GM12878 (cell line): ENCODE results near the gene ZNF333. TPM values are rescaled to one million over a fixed set of nuclear protein-coding genes. Genes with fewer than 3 reads are reported as not detected.

Experiments
- ATAC-seq: fragments of 200-7000 bp; cut with Tn5 transposase; 3 replicates; pipeline ENCODE4 v1.9.1; 2020; ENCODE audit warnings: mild to moderate bottlenecking, moderate library complexity
- BruUV-seq: library from RNA; stranded (reverse); fragments of 400-500 nt; replicated peaks from 2 replicates; lab custom pipeline; 2021; lab: Mats Ljungman, UMichigan
- CTCF ChIA-PET: fragments of 300-600 bp; sonication (Branson Sonifier 250); formaldehyde crosslinking; extraction: SDS; loops from one replicate; lab custom pipeline; 2021; ENCODE audit warnings: inconsistent platforms; lab: Yijun Ruan, JAX
- POLR2A ChIA-PET: fragments of 350-600 bp; formaldehyde crosslinking; extraction: SDS; loops from one replicate; lab custom pipeline; 2021; ENCODE audit warnings: inconsistent platforms; lab: Charles Lee
- RAD21 ChIA-PET: fragments of 300-600 bp; sonication (Branson Sonifier 250); formaldehyde crosslinking; loops from one replicate; lab custom pipeline; 2023; ENCODE audit warnings: antibody characterized with exemption; ENCODE audit not compliant: unreplicated experiment; lab: Charles Lee
- SMC1A ChIA-PET: fragments of 300-600 bp; sonication (Branson Sonifier 250); formaldehyde crosslinking; loops from one replicate; lab custom pipeline; 2023; ENCODE audit not compliant: unreplicated experiment, uncharacterized antibody; lab: Charles Lee
- DNase-seq: peaks from one replicate; pipeline ENCODE4 v3.0.0-alpha.2; 2011; ENCODE audit warnings: low read depth, low spot score
- FAIRE-seq: peaks from 3 replicates; lab custom pipeline; 2011; peaks lifted over from hg19 to GRCh38; lab: Jason Lieb, UNC
- H2AFZ ChIP-seq: 2 replicates; pipeline ENCODE4 v1.6.0; 2011; ENCODE audit warnings: low read depth, low read length, control low read depth; ENCODE audit not compliant: control insufficient read depth
- H3K27ac ChIP-seq: 2 replicates; pipeline ENCODE4 v1.5.1; 2011; ENCODE audit warnings: control low read depth; ENCODE audit not compliant: control insufficient read depth, insufficient read depth
- H3K27me3 ChIP-seq, 2 experiments: replicated peaks in 1 of 2; 2 replicates each; pipeline versions ENCODE4 v1.6.0 to v1.6.1; 2011; ENCODE audit warnings: low read length in 1 of 2; ENCODE audit not compliant: control insufficient read depth in 2 of 2, insufficient read depth in 2 of 2
- H3K36me3 ChIP-seq, 2 experiments: 2 replicates each; pipeline ENCODE4 v1.5.1; 2011; ENCODE audit warnings: low read length in 1 of 2; ENCODE audit not compliant: control insufficient read depth in 2 of 2, insufficient read depth in 2 of 2
- H3K4me1 ChIP-seq: 2 replicates; pipeline ENCODE4 v1.6.1; 2011; ENCODE audit warnings: mild to moderate bottlenecking, low read length, moderate library complexity, mixed read lengths; ENCODE audit not compliant: control insufficient read depth, insufficient read depth
- H3K4me2 ChIP-seq: 2 replicates; pipeline ENCODE4 v1.6.0; 2011; ENCODE audit warnings: control low read depth; ENCODE audit not compliant: control insufficient read depth, insufficient read depth
- H3K4me3 ChIP-seq: fragments of 200-600 bp; sonication (generic); 2 replicates; pipeline ENCODE4 v1.5.1; 2016
- H3K79me2 ChIP-seq: 2 replicates; pipeline ENCODE4 v1.6.0; 2011; ENCODE audit warnings: low read length; ENCODE audit not compliant: control insufficient read depth, insufficient read depth
- H3K9ac ChIP-seq: 2 replicates; pipeline ENCODE4 v1.8.0; 2011; ENCODE audit warnings: low read length, control low read depth, mixed read lengths; ENCODE audit not compliant: control insufficient read depth, insufficient read depth
- H3K9me3 ChIP-seq: replicated peaks from 3 replicates; pipeline ENCODE4 v1.5.1; 2011; ENCODE audit warnings: mild to moderate bottlenecking, low read length; ENCODE audit not compliant: control insufficient read depth, insufficient read depth
- H4K20me1 ChIP-seq: 2 replicates; pipeline ENCODE4 v1.6.0; 2011; ENCODE audit not compliant: control insufficient read depth, insufficient read depth
- ATF3 ChIP-seq: IDR thresholded peaks from 2 replicates; pipeline ENCODE4 v1.6.1; 2011; ENCODE audit warnings: low read depth, mild to moderate bottlenecking, low read length, moderate library complexity, borderline replicate concordance; ENCODE audit errors: extremely low read depth
- ELK1 ChIP-seq: IDR thresholded peaks from 2 replicates; pipeline ENCODE4 v1.6.1; 2012; ENCODE audit warnings: low read depth, low read length, improper control_type of control experiment
- EP300 ChIP-seq, 2 experiments: fragments of 150-350 bp in 1 of 2; IDR thresholded peaks; 2 replicates each; pipeline ENCODE4 v1.6.1; 2011 to 2012; ENCODE audit warnings: low read depth in 2 of 2, low read length in 2 of 2, borderline replicate concordance in 1 of 2, improper control_type of control experiment in 1 of 2, inconsistent platforms in 1 of 2; ENCODE audit not compliant: control insufficient read depth in 1 of 2
- GATAD2B ChIP-seq: fragments of 450-650 bp; conservative IDR thresholded peaks from 2 replicates; pipeline ENCODE4 v1.6.1; 2017; ENCODE audit warnings: low read depth, mild to moderate bottlenecking, moderate library complexity
- IRF4 ChIP-seq: IDR thresholded peaks from 2 replicates; pipeline ENCODE4 v1.6.1; 2011; ENCODE audit warnings: low read depth, low read length
- MEF2A ChIP-seq: IDR thresholded peaks from 2 replicates; pipeline ENCODE4 v1.6.1; 2011; ENCODE audit warnings: low read depth, mild to moderate bottlenecking, low read length, moderate library complexity; ENCODE audit not compliant: insufficient read depth
- PAX8 ChIP-seq: fragments of 450-650 bp; IDR thresholded peaks from 2 replicates; pipeline ENCODE4 v1.6.1; 2017; ENCODE audit warnings: mild to moderate bottlenecking, moderate library complexity
- SUPT20H ChIP-seq: IDR thresholded peaks from 2 replicates; pipeline ENCODE4 v1.6.1; 2011; ENCODE audit warnings: low read depth, mild to moderate bottlenecking, low read length, moderate library complexity, borderline replicate concordance; ENCODE audit not compliant: control insufficient read depth
- ZNF384 ChIP-seq: IDR thresholded peaks from 2 replicates; pipeline ENCODE4 v1.6.1; 2012; ENCODE audit warnings: low read depth, mild to moderate bottlenecking, low read length, improper control_type of control experiment, borderline replicate concordance
- ZZZ3 ChIP-seq: IDR thresholded peaks from 2 replicates; pipeline ENCODE4 v1.6.1; 2011; ENCODE audit warnings: low read depth; ENCODE audit not compliant: control insufficient read depth, insufficient read length
- WGBS: methylation state at CpG from one replicate; pipeline ENCODE4 v1.1.6; 2016; ENCODE audit warnings: low lambda C conversion rate; ENCODE audit not compliant: insufficient replicate concordance, insufficient coverage; ENCODE audit errors: missing lambda C conversion rate; 5-methylcytosine and 5-hydroxymethylcytosine counted together
- in situ Hi-C: fragments of 300-500 bp; cut with MboI; formaldehyde crosslinking; loops from 9 replicates; pipeline ENCODE4 v1.14.3; 2018; ENCODE audit warnings: mixed read lengths
- intact Hi-C: fragments of 100-400 bp; cut with micrococcal nuclease; formaldehyde crosslinking; loops from one replicate; pipeline ENCODE4 v1.14.2; 2022; ENCODE audit not compliant: unreplicated experiment
- polyA plus RNA-seq, 11 experiments: library from polyadenylated mRNA; depleted of rRNA in 4 of 11; unstranded in 6 of 11; stranded (reverse) in 5 of 11; fragments of >200 nt; fragmentation: Nextera tagmentation in 4 of 11; fragmentation: Illumina TruSeq in 1 of 11; extraction: Ambion mirVana in 4 of 11; extraction: Trizol in 1 of 11; gene quantifications; 1 replicate in 1 of 11; 2 replicates in 10 of 11; pipeline versions ENCODE4 v1.2.1 to v1.2.3, GENCODE V29; 2011 to 2016; ENCODE audit warnings: inconsistent platforms in 2 of 11, missing spikeins in 2 of 11, low read depth in 1 of 11
- total RNA-seq, 4 experiments: library from RNA; depleted of rRNA in 3 of 4; stranded (reverse); fragments of >200 nt in 3 of 4; fragmentation: Illumina TruSeq in 1 of 4; extraction: Trizol in 1 of 4; gene quantifications; 2 replicates each; pipeline versions ENCODE4 v1.2.1 to v1.2.3, GENCODE V29; 2013 to 2021

Gene ZNF333
- total and polyA plus RNA-seq, 10 of the 15 experiments (the other 5 are each of a cell fraction or from before 2014, with no cell fraction given): 2.3 to 14.1 (median 5.7) TPM

GRCh38 chr19:14731200-14731599, 41.4 kb downstream of the ZNF333 start:
- FAIRE-seq: no peak
- ATAC-seq: no peak
- DNase-seq: no peak
- POLR2A ChIA-PET: no interaction called here
- Histone ChIP-seq H3K36me3 (no peaks in the 10 kb centered on the region), H3K9ac (no peak overlapping the region), H3K4me3 (no peak overlapping the region), H3K4me2 (no peak overlapping the region), H3K4me1 (no peaks in the 10 kb centered on the region), H3K9me3 (no peaks in the 10 kb centered on the region; the same call in 2 of the 3 replicates), H3K79me2 (no peaks in the 10 kb centered on the region), H4K20me1 (no peaks in the 10 kb centered on the region), H2AFZ (no peak overlapping the region), H3K27ac (no peak overlapping the region), H3K27me3 (no peaks in the 10 kb centered on the region)
- intact Hi-C loops: no loop called here
- CTCF ChIA-PET: no interaction called here
- in situ Hi-C loops: no loop called here
- 64% methylated on average over 10 of the region's 10 CpGs for WGBS
- no TSS peak for BruUV-seq
- TF ChIP-seq GATAD2B (no peak), IRF4 (no peak), SUPT20H (no peak), ZZZ3 (no peak), ELK1 (no peak), ZNF384 (no peak), MEF2A (no peak), PAX8 (no peak), EP300 (IDR thresholded peaks at IDR 0.05; ENCODE audit: borderline replicate concordance in 1 of 2, control insufficient read depth in 1 of 2, low read depth in 2 of 2, low read length in 2 of 2) (no peak), ATF3 (no peak)
- RAD21 ChIA-PET: no interaction called here
- SMC1A ChIA-PET: no interaction called here
